Measurements from ENCODE around the gene AUTS2. TPM values are rescaled to one million over a fixed set of nuclear protein-coding genes. Genes with fewer than 3 reads are reported as not detected.

The AUTS2 gene
- polyA plus RNA-seq, 3 donors = 0.08 to 0.35 TPM; not detected in 1

- Mint-ChIP-seq H3K27ac (no peak overlapping the region), H3K9me3 (peaks cover 5 to 18% (median 7%) of the 10 kb centered on the region in 7 donors), H3K4me3 (no peak overlapping the region), H3K4me1 (no peaks in the 10 kb centered on the region), H3K27me3 (ENCODE audit: low read depth in 3 of 3) (peaks cover 0 to 5% (median 1%) of the 10 kb centered on the region in 3 donors), H3K36me3 (no peaks in the 10 kb centered on the region)
- 99% methylated on average over 10 of the region's 10 CpGs for WGBS (ENCODE audit: insufficient coverage)
- H3K36me3 ChIP-seq (replicated peaks in 1 of 2; ENCODE audit: control insufficient read depth in 1 of 2, insufficient read depth in 2 of 2, low read length in 2 of 2) = no peaks in the 10 kb centered on the region
- no peak overlapping the region for H3K9ac ChIP-seq (ENCODE audit: insufficient read depth, low read length, poor library complexity, severe bottlenecking)
- H3K4me2 ChIP-seq (replicated peaks; ENCODE audit: extremely low read depth, low read length, poor library complexity, severe bottlenecking) = no peak overlapping the region
- H3K27ac ChIP-seq (ENCODE audit: low read depth in 1 of 2, low read length in 2 of 2) = no peak overlapping the region
- H3K4me1 ChIP-seq (ENCODE audit: control insufficient read depth in 1 of 2, insufficient read depth in 2 of 2, low read length in 2 of 2) = no peaks in the 10 kb centered on the region
- peaks cover 7 to 15% of the 10 kb centered on the region in 2 donors for H3K9me3 ChIP-seq (replicated peaks in 1 of 2; ENCODE audit: control insufficient read depth in 1 of 2, insufficient read depth in 1 of 2, low read length in 2 of 2)
- intact Hi-C loops (cut with micrococcal nuclease) = no loop called here
- no peak overlapping the region for H3K4me3 ChIP-seq (replicated peaks in 1 of 3; ENCODE audit: low read depth in 2 of 3, low read length in 3 of 3)
- TF ChIP-seq CTCF (IDR thresholded peaks at IDR 0.05) = no peak
- H3K27me3 ChIP-seq (ENCODE audit: control insufficient read depth in 2 of 2, insufficient read depth in 2 of 2, low read length in 2 of 2) = no peaks in the 10 kb centered on the region
- H3K79me2 ChIP-seq (ENCODE audit: insufficient read depth, low read length) = no peaks in the 10 kb centered on the region
- no peaks in the 10 kb centered on the region for H4K20me1 ChIP-seq (ENCODE audit: insufficient read depth, low read length)
- H2AFZ ChIP-seq (ENCODE audit: insufficient read depth, low read depth, low read length, poor library complexity, severe bottlenecking) = no peak overlapping the region
- no peak for DNase-seq
Observed at GRCh38 chr7:69927461-69927860, 329.2 kb downstream of the AUTS2 start.

DNA sequence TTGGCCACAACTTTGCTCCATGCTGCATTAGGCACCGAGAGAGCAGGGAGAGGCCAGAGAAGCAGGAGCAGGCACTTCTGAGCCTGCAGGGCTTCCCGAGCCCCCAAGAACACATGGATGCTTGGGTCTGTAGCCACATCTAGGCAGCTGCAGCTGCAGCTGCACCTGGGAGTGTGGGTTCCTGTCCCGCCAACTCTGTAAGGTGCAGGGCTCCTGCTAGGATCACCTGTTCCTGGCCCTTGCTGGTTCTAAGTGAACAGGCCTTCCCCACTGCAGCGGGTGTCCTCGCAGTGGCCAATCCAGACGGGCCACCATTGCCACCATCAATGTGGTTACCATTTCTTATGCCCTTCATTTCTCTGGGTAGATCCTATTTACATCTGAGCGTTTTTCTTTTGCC, 330.3 kb downstream of the AUTS2 start:
- no peak overlapping the region for H3K4me3 Mint-ChIP-seq
- no peak overlapping the region for H3K27ac Mint-ChIP-seq
- H3K27me3 Mint-ChIP-seq (ENCODE audit: low read depth in 3 of 3) = peaks cover 0 to 6% (median 1%) of the 10 kb centered on the region in 3 donors
- Histone ChIP-seq H3K9me3 (replicated peaks in 1 of 2; ENCODE audit: control insufficient read depth in 1 of 2, insufficient read depth in 1 of 2, low read length in 2 of 2) (peaks cover 7 to 15% of the 10 kb centered on the region in 2 donors), H2AFZ (ENCODE audit: insufficient read depth, low read depth, low read length, poor library complexity, severe bottlenecking) (no peak overlapping the region), H3K79me2 (ENCODE audit: insufficient read depth, low read length) (no peaks in the 10 kb centered on the region), H3K4me1 (ENCODE audit: control insufficient read depth in 1 of 2, insufficient read depth in 2 of 2, low read length in 2 of 2) (no peaks in the 10 kb centered on the region), H3K27ac (ENCODE audit: low read depth in 1 of 2, low read length in 2 of 2) (no peak overlapping the region), H3K36me3 (replicated peaks in 1 of 2; ENCODE audit: control insufficient read depth in 1 of 2, insufficient read depth in 2 of 2, low read length in 2 of 2) (no peaks in the 10 kb centered on the region), H3K9ac (ENCODE audit: insufficient read depth, low read length, poor library complexity, severe bottlenecking) (no peak overlapping the region), H4K20me1 (ENCODE audit: insufficient read depth, low read length) (no peaks in the 10 kb centered on the region), H3K27me3 (ENCODE audit: control insufficient read depth in 2 of 2, insufficient read depth in 2 of 2, low read length in 2 of 2) (no peaks in the 10 kb centered on the region), H3K4me3 (replicated peaks in 1 of 3; ENCODE audit: low read depth in 2 of 3, low read length in 3 of 3) (no peak overlapping the region), H3K4me2 (replicated peaks; ENCODE audit: extremely low read depth, low read length, poor library complexity, severe bottlenecking) (no peak overlapping the region)
- TF ChIP-seq CTCF (IDR thresholded peaks at IDR 0.05) = no peak
- H3K36me3 Mint-ChIP-seq = no peaks in the 10 kb centered on the region
- 86% methylated on average over 3 of the region's 7 CpGs for WGBS (ENCODE audit: insufficient coverage)
- intact Hi-C loops (cut with micrococcal nuclease) = no loop called here
- H3K9me3 Mint-ChIP-seq = peaks cover 5 to 18% (median 7%) of the 10 kb centered on the region in 7 donors
- no peak for DNase-seq
- H3K4me1 Mint-ChIP-seq = no peaks in the 10 kb centered on the region

Data from CD14-positive monocyte (primary cell).